HepG2 (cell line): ENCODE results near the gene FUT1. TPM values are rescaled to one million over a fixed set of nuclear protein-coding genes. Genes with fewer than 3 reads are reported as not detected.

Experiments
- ATAC-seq: fragments of 200-7000 bp; cut with Tn5 transposase; 3 replicates; pipeline ENCODE4 v1.9.1; 2020; ENCODE audit warnings: mild to moderate bottlenecking, moderate library complexity
- BruUV-seq: library from RNA; stranded (reverse); fragments of 400-500 nt; replicated peaks from 2 replicates; lab custom pipeline; 2021; lab: Mats Ljungman, UMichigan
- CTCF ChIA-PET: fragments of 300-600 bp; formaldehyde crosslinking; extraction: SDS; loops from one replicate; lab custom pipeline; 2021; ENCODE audit warnings: low total read pairs, inconsistent platforms, low intra/inter-chr PET ratio; lab: Yijun Ruan, JAX
- POLR2A ChIA-PET: fragments of 350-600 bp; sonication (Branson Sonifier 250); formaldehyde crosslinking; loops from one replicate; lab custom pipeline; 2020; ENCODE audit warnings: antibody characterized with exemption, inconsistent platforms; lab: Yijun Ruan, JAX
- DNase-seq: peaks from one replicate; pipeline ENCODE4 v3.0.0-alpha.2; 2015; ENCODE audit warnings: low spot score
- FAIRE-seq: peaks from 3 replicates; lab custom pipeline; 2011; peaks lifted over from hg19 to GRCh38; lab: Jason Lieb, UNC
- H2AFZ ChIP-seq: one replicate; pipeline ENCODE4 v1.6.1; 2011; ENCODE audit warnings: low read length, inconsistent platforms
- H3K27ac ChIP-seq: fragments of 300-600 bp; 3 replicates; pipeline ENCODE4 v1.8.0; 2011; ENCODE audit warnings: mixed run types, mild to moderate bottlenecking, mixed read lengths, low read length, inconsistent platforms; ENCODE audit not compliant: insufficient read depth; ENCODE audit errors: extremely low read length
- H3K27me3 ChIP-seq, 2 experiments: fragments of 200-600 bp in 1 of 2; 2 replicates in 1 of 2; 3 replicates in 1 of 2; pipeline versions ENCODE4 v1.6.0 to v1.8.0; 2011; ENCODE audit warnings: low read length in 2 of 2, mild to moderate bottlenecking in 2 of 2, moderate library complexity in 2 of 2, inconsistent platforms in 1 of 2; ENCODE audit not compliant: insufficient read depth in 2 of 2, control insufficient read depth in 1 of 2
- H3K36me3 ChIP-seq, 2 experiments: fragments of 200-600 bp in 1 of 2; replicated peaks in 1 of 2; 2 replicates in 1 of 2; 3 replicates in 1 of 2; pipeline versions ENCODE4 v1.5.1 to v1.8.0; 2011; ENCODE audit warnings: low read length in 2 of 2, inconsistent platforms in 1 of 2; ENCODE audit not compliant: insufficient read depth in 2 of 2, control insufficient read depth in 1 of 2
- H3K4me1 ChIP-seq: 2 replicates; pipeline ENCODE4 v1.5.1; 2012; ENCODE audit warnings: low read length, inconsistent platforms; ENCODE audit not compliant: insufficient read depth
- H3K4me2 ChIP-seq: 2 replicates; pipeline ENCODE4 v1.6.0; 2011; ENCODE audit warnings: low read depth, low read length, inconsistent platforms
- H3K4me3 ChIP-seq, 3 experiments: fragments of 200-600 bp in 1 of 3; sonication (generic), shearing (Covaris generic) in 1 of 3; replicated peaks in 1 of 3; 2 replicates each; pipeline ENCODE4 v1.5.1; 2011 to 2016; ENCODE audit warnings: low read length in 3 of 3, inconsistent platforms in 2 of 3, low read depth in 2 of 3, mild to moderate bottlenecking in 2 of 3, control low read depth in 1 of 3, mixed read lengths in 1 of 3; ENCODE audit not compliant: insufficient read depth in 1 of 3
- H3K79me2 ChIP-seq: one replicate; pipeline ENCODE4 v1.6.1; 2011; ENCODE audit warnings: low read length, inconsistent platforms; ENCODE audit not compliant: insufficient read depth
- H3K9ac ChIP-seq: 2 replicates; pipeline ENCODE4 v1.6.0; 2011; ENCODE audit warnings: mild to moderate bottlenecking, low read depth, low read length, inconsistent platforms; ENCODE audit not compliant: insufficient read depth
- H3K9me3 ChIP-seq: 2 replicates; pipeline ENCODE4 v1.5.1; 2012; ENCODE audit warnings: mild to moderate bottlenecking, low read length
- H4K20me1 ChIP-seq: 2 replicates; pipeline ENCODE4 v1.6.0; 2011; ENCODE audit warnings: inconsistent platforms, mild to moderate bottlenecking, low read length, moderate library complexity; ENCODE audit not compliant: insufficient read depth
- ERF ChIP-seq: IDR thresholded peaks from 2 replicates; pipeline ENCODE4 v1.6.1; 2018; ENCODE audit warnings: missing biosample characterization, missing genetic modification reagents
- IRX3 ChIP-seq: sonication (generic); formaldehyde crosslinking; IDR thresholded peaks from 2 replicates; pipeline ENCODE4 v1.8.1; 2023; ENCODE audit warnings: mild to moderate bottlenecking, low read depth, missing genetic modification reagents, borderline replicate concordance
- RARA ChIP-seq: IDR thresholded peaks from 2 replicates; pipeline ENCODE4 v1.6.1; 2016; ENCODE audit warnings: missing genetic modification reagents, missing compliant biosample characterization
- SIX4 ChIP-seq: sonication (generic); formaldehyde crosslinking; IDR thresholded peaks from 2 replicates; pipeline ENCODE4 v1.4.0; 2020; ENCODE audit warnings: missing genetic modification reagents
- ZNF33A ChIP-seq: sonication (generic); formaldehyde crosslinking; IDR thresholded peaks from 2 replicates; pipeline ENCODE4 v1.5.1; 2020; ENCODE audit warnings: missing genetic modification reagents, mild to moderate bottlenecking, moderate library complexity, borderline replicate concordance
- ZNF510 ChIP-seq: sonication (generic); formaldehyde crosslinking; IDR thresholded peaks from 2 replicates; pipeline ENCODE4 v1.4.0; 2020; ENCODE audit warnings: low read depth, mild to moderate bottlenecking, missing genetic modification reagents
- WGBS: methylation state at CpG from one replicate; pipeline ENCODE4 v1.1.6; 2017; ENCODE audit warnings: low lambda C conversion rate; 5-methylcytosine and 5-hydroxymethylcytosine counted together
- in situ Hi-C: cut with HindIII; loops from 2 replicates; pipeline ENCODE4 v1.10.0; 2017; ENCODE audit warnings: low pct_unique_long_range_greater_than_20kb; ENCODE audit not compliant: extremely low pct_ligation_motif_present
- intact Hi-C: fragments of 100-400 bp; cut with micrococcal nuclease; formaldehyde crosslinking; loops from one replicate; pipeline ENCODE4 v1.10.0; 2022; ENCODE audit not compliant: unreplicated experiment
- polyA plus RNA-seq, 8 experiments: library from polyadenylated mRNA; depleted of rRNA in 3 of 8; stranded (reverse) in 7 of 8; unstranded in 1 of 8; fragments of >200 nt; fragmentation: Illumina TruSeq in 4 of 8; extraction: Trizol in 4 of 8; gene quantifications; 2 replicates each; pipeline versions ENCODE4 v1.2.1 to v1.2.3, GENCODE V29; 2011 to 2016; ENCODE audit warnings: low read depth in 4 of 8, missing spikeins in 1 of 8, mixed read lengths in 1 of 8; ENCODE audit not compliant: insufficient read depth in 1 of 8
- total RNA-seq, 5 experiments: library from RNA; depleted of rRNA; stranded (reverse); fragments of >200 nt; fragmentation: Illumina TruSeq; extraction: Trizol; gene quantifications; 2 replicates each; pipeline ENCODE4 v1.2.3, GENCODE V29; 2016; ENCODE audit warnings: low read depth in 1 of 5
- TF ChIP-seq, protein P1 (sequence below): sonication (generic); formaldehyde crosslinking; conservative IDR thresholded peaks from 2 replicates; pipeline ENCODE4 v1.4.0; 2020; ENCODE audit warnings: missing genetic modification reagents
- TF ChIP-seq, protein P2 (sequence below), 2 experiments: sonication (generic) in 1 of 2; formaldehyde crosslinking in 1 of 2; IDR thresholded peaks; 2 replicates each; pipeline versions ENCODE4 v1.5.1 to v1.6.1; 2011 to 2020; ENCODE audit warnings: borderline replicate concordance in 1 of 2, low read depth in 1 of 2, low read length in 1 of 2, mild to moderate bottlenecking in 1 of 2, missing genetic modification reagents in 1 of 2, moderate library complexity in 1 of 2
- TF ChIP-seq, protein P3 (sequence below): sonication (generic); formaldehyde crosslinking; IDR thresholded peaks from 2 replicates; pipeline ENCODE4 v1.5.1; 2020; ENCODE audit warnings: mild to moderate bottlenecking, missing genetic modification reagents, moderate library complexity
- TF ChIP-seq, protein P4 (sequence below): sonication (generic); formaldehyde crosslinking; IDR thresholded peaks from 2 replicates; pipeline ENCODE4 v1.4.0; 2020; ENCODE audit warnings: mild to moderate bottlenecking, missing genetic modification reagents
- TF ChIP-seq, protein P5 (sequence below): sonication (generic); formaldehyde crosslinking; IDR thresholded peaks from 2 replicates; pipeline ENCODE4 v1.4.0; 2020; ENCODE audit warnings: mild to moderate bottlenecking, missing genetic modification reagents, borderline replicate concordance

FUT1 gene
- total and polyA plus RNA-seq, 2 of the 13 experiments (the other 11 are each of a cell fraction or from before 2014, with no cell fraction given) = 0.07 to 1.1 TPM

DNA sequence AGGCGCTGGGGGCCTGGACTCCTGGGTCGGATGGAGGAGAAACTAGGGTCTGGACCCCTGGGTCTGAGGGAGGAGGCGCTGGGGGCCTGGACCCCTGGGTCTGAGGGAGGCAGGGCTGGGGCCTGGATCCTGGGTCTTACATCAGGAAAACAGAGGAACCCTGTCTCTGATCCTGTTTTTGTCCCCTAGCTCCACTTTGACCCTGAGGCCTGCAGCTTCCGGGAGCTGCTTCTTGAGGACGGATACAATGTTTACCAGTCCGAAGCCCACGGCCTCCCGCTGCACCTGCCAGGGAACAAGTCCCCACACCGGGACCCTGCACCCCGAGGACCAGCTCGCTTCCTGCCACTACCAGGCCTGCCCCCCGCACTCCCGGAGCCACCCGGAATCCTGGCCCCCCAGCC lies 5.3 kb upstream of the FUT1 start:
- DNase-seq (peak; percentile 38), FAIRE-seq (no peak), ATAC-seq (peak; percentile 39)
- in situ Hi-C loops = no loop called here
- no peak overlapping the region for H2AFZ ChIP-seq
- no peaks in the 10 kb centered on the region for H3K79me2 ChIP-seq
- H4K20me1 ChIP-seq = no peaks in the 10 kb centered on the region
- BruUV-seq = no TSS peak
- no peaks in the 10 kb centered on the region for H3K27me3 ChIP-seq
- WGBS = 80% methylated on average over 3 of the region's 14 CpGs
- intact Hi-C loops = no loop called here
- H3K36me3 ChIP-seq = no peaks in the 10 kb centered on the region
- POLR2A ChIA-PET = interaction anchor here (0.9 to 3.8 kb wide), 4 partner anchors 9 to 16 kb away, joined by 3 to 30 read pairs (median 4); no protein-coding TSS in a partner anchor
- H3K4me1 ChIP-seq = peaks cover 73% of the 10 kb centered on the region
- H3K27ac ChIP-seq = peak overlapping the region; percentile 50
- no peak overlapping the region for H3K4me3 ChIP-seq
- CTCF ChIA-PET = no interaction called here
- H3K9ac ChIP-seq = no peak overlapping the region
- no peaks in the 10 kb centered on the region for H3K9me3 ChIP-seq
- peak overlapping the region; percentile 41; the same call in 1 of the 2 replicates for H3K4me2 ChIP-seq
- TF ChIP-seq ZNF33A (CRISPR knock-in tag) (no peak), RARA (peak; percentile 93), SIX4 (CRISPR knock-in tag) (no peak), ERF (peak; percentile 79), IRX3 (CRISPR knock-in tag) (no peak), ZNF510 (CRISPR knock-in tag) (no peak)
- TF ChIP-seq, protein P1, sequence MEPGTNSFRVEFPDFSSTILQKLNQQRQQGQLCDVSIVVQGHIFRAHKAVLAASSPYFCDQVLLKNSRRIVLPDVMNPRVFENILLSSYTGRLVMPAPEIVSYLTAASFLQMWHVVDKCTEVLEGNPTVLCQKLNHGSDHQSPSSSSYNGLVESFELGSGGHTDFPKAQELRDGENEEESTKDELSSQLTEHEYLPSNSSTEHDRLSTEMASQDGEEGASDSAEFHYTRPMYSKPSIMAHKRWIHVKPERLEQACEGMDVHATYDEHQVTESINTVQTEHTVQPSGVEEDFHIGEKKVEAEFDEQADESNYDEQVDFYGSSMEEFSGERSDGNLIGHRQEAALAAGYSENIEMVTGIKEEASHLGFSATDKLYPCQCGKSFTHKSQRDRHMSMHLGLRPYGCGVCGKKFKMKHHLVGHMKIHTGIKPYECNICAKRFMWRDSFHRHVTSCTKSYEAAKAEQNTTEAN = 0 out of 2 replicates have a peak, but pooled peaks have one; percentile 55
- TF ChIP-seq, protein P2, sequence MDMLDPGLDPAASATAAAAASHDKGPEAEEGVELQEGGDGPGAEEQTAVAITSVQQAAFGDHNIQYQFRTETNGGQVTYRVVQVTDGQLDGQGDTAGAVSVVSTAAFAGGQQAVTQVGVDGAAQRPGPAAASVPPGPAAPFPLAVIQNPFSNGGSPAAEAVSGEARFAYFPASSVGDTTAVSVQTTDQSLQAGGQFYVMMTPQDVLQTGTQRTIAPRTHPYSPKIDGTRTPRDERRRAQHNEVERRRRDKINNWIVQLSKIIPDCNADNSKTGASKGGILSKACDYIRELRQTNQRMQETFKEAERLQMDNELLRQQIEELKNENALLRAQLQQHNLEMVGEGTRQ (IDR thresholded peaks at IDR 0.05; ENCODE audit: low read depth, low read length) = no peak
- TF ChIP-seq, protein P2 (CRISPR knock-in tag; IDR thresholded peaks at IDR 0.05; ENCODE audit: borderline replicate concordance) = no peak
- TF ChIP-seq, protein P3, sequence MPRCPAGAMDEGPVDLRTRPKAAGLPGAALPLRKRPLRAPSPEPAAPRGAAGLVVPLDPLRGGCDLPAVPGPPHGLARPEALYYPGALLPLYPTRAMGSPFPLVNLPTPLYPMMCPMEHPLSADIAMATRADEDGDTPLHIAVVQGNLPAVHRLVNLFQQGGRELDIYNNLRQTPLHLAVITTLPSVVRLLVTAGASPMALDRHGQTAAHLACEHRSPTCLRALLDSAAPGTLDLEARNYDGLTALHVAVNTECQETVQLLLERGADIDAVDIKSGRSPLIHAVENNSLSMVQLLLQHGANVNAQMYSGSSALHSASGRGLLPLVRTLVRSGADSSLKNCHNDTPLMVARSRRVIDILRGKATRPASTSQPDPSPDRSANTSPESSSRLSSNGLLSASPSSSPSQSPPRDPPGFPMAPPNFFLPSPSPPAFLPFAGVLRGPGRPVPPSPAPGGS (CRISPR knock-in tag) = no peak
- TF ChIP-seq, protein P4, sequence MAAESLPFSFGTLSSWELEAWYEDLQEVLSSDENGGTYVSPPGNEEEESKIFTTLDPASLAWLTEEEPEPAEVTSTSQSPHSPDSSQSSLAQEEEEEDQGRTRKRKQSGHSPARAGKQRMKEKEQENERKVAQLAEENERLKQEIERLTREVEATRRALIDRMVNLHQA (CRISPR knock-in tag) = no peak
- TF ChIP-seq, protein P5, sequence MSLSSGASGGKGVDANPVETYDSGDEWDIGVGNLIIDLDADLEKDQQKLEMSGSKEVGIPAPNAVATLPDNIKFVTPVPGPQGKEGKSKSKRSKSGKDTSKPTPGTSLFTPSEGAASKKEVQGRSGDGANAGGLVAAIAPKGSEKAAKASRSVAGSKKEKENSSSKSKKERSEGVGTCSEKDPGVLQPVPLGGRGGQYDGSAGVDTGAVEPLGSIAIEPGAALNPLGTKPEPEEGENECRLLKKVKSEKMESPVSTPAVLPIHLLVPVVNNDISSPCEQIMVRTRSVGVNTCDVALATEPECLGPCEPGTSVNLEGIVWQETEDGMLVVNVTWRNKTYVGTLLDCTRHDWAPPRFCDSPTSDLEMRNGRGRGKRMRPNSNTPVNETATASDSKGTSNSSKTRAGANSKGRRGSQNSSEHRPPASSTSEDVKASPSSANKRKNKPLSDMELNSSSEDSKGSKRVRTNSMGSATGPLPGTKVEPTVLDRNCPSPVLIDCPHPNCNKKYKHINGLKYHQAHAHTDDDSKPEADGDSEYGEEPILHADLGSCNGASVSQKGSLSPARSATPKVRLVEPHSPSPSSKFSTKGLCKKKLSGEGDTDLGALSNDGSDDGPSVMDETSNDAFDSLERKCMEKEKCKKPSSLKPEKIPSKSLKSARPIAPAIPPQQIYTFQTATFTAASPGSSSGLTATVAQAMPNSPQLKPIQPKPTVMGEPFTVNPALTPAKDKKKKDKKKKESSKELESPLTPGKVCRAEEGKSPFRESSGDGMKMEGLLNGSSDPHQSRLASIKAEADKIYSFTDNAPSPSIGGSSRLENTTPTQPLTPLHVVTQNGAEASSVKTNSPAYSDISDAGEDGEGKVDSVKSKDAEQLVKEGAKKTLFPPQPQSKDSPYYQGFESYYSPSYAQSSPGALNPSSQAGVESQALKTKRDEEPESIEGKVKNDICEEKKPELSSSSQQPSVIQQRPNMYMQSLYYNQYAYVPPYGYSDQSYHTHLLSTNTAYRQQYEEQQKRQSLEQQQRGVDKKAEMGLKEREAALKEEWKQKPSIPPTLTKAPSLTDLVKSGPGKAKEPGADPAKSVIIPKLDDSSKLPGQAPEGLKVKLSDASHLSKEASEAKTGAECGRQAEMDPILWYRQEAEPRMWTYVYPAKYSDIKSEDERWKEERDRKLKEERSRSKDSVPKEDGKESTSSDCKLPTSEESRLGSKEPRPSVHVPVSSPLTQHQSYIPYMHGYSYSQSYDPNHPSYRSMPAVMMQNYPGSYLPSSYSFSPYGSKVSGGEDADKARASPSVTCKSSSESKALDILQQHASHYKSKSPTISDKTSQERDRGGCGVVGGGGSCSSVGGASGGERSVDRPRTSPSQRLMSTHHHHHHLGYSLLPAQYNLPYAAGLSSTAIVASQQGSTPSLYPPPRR = 0 out of 2 replicates have a peak, but pooled peaks have one; percentile 38
